GM12891 (cell line): ENCODE data around the gene HNRNPA2B1.
"Not testable (repeated sequence)": the region's sequence is repeated elsewhere in the genome, so short reads cannot be mapped to it uniquely, and the experiment has no call there.

Experiments used
- DNase-seq: peaks from one replicate; pipeline ENCODE4 v3.0.0; 2011; ENCODE audit warnings: low spot score; ENCODE audit not compliant: insufficient read length
- FAIRE-seq: peaks from 2 replicates; lab custom pipeline; 2011; peaks lifted over from hg19 to GRCh38; lab: Jason Lieb, UNC
- PAX5 ChIP-seq: IDR thresholded peaks from 2 replicates; pipeline ENCODE4 v1.6.1; 2011; ENCODE audit warnings: low read length, moderate library complexity, mild to moderate bottlenecking; ENCODE audit not compliant: insufficient read depth, severe bottlenecking
- POLR2A ChIP-seq: IDR thresholded peaks from 2 replicates; pipeline ENCODE4 v1.6.1; 2011; ENCODE audit warnings: low read depth, low read length, control low read depth
- POLR2AphosphoS5 ChIP-seq: IDR thresholded peaks from 2 replicates; pipeline ENCODE4 v1.6.1; 2011; ENCODE audit warnings: low read depth, low read length, control low read depth
- POU2F2 ChIP-seq: IDR thresholded peaks from 2 replicates; pipeline ENCODE4 v1.6.1; 2011; ENCODE audit warnings: low read depth, mild to moderate bottlenecking, control low read depth, low read length, moderate library complexity
- SPI1 ChIP-seq: IDR thresholded peaks from 2 replicates; pipeline ENCODE4 v1.6.1; 2011; ENCODE audit warnings: low read depth, low read length, control low read depth
- TAF1 ChIP-seq: IDR thresholded peaks from 2 replicates; pipeline ENCODE4 v1.6.1; 2011; ENCODE audit warnings: low read depth, low read length, control low read depth

Gene HNRNPA2B1

GRCh38 chr7:26165950-26166683, 34.4 kb downstream of the HNRNPA2B1 start:
- TF ChIP-seq SPI1 (no peak), POLR2A (no peak), PAX5 (no peak), POU2F2 (no peak), TAF1 (no peak), POLR2AphosphoS5 (no peak)
- DNase-seq: no peak
- FAIRE-seq: no peak

GRCh38 chr7:26163804-26164203, 36.7 kb downstream of the HNRNPA2B1 start:
- DNase-seq, FAIRE-seq: not testable (repeated sequence)

GRCh38 chr7:26162431-26162830, 38.1 kb downstream of the HNRNPA2B1 start:
- TF ChIP-seq PAX5 (no peak), POLR2A (no peak), TAF1 (no peak)
- FAIRE-seq (no peak), DNase-seq (no peak)

- TF ChIP-seq SPI1 (no peak), POLR2AphosphoS5 (no peak), POLR2A (no peak), TAF1 (no peak), PAX5 (no peak), POU2F2 (no peak)
- DNase-seq: no peak
- no peak for FAIRE-seq
Measured at GRCh38 chr7:26160896-26161295, 39.6 kb downstream of the HNRNPA2B1 start.

GRCh38 chr7:26159243-26159642, 41.3 kb downstream of the HNRNPA2B1 start:
- FAIRE-seq (no peak), DNase-seq (no peak)
- TF ChIP-seq POLR2AphosphoS5: no peak
- no peak for TF ChIP-seq PAX5
- no peak for TF ChIP-seq POU2F2
- TF ChIP-seq TAF1: no peak
- no peak for TF ChIP-seq SPI1
- TF ChIP-seq POLR2A: no peak

GRCh38 chr7:26157520-26158105, 42.9 kb downstream of the HNRNPA2B1 start:
- no peak for TF ChIP-seq SPI1
- no peak for FAIRE-seq
- no peak for DNase-seq

- DNase-seq (no peak), FAIRE-seq (peak; percentile 64)
- no peak for TF ChIP-seq POLR2AphosphoS5
- TF ChIP-seq POU2F2: no peak
- no peak for TF ChIP-seq TAF1
- TF ChIP-seq SPI1: peak; percentile 68
- peak; percentile 57 for TF ChIP-seq POLR2A
- peak; percentile 28 for TF ChIP-seq PAX5
Measured at GRCh38 chr7:26156451-26157420, 43.8 kb downstream of the HNRNPA2B1 start.

GRCh38 chr7:26155531-26156375, 44.8 kb downstream of the HNRNPA2B1 start:
- DNase-seq (no peak), FAIRE-seq (no peak)
- no peak; the same call in 1 of the 2 replicates for TF ChIP-seq POU2F2
- no peak for TF ChIP-seq SPI1
- no peak for TF ChIP-seq PAX5
- TF ChIP-seq POLR2A: no peak

- no peak for FAIRE-seq
- TF ChIP-seq SPI1 (peak; percentile 30; the same call in 1 of the 2 replicates), POLR2AphosphoS5 (no peak; the same call in 1 of the 2 replicates), POU2F2 (no peak), POLR2A (peak; percentile 21; the same call in 1 of the 2 replicates), PAX5 (no peak), TAF1 (no peak)
- no peak for DNase-seq
Measured at GRCh38 chr7:26153823-26154783, 46.4 kb downstream of the HNRNPA2B1 start.
